Measurements from ENCODE around the gene PLLP.
A peak's percentile ranks its signal among the peaks of the same experiment; 100 is the strongest.
"Not testable (repeated sequence)": the region's sequence is repeated elsewhere in the genome, so short reads cannot be mapped to it uniquely, and the experiment has no call there.

PLLP gene

GRCh38 chr16:57270221-57271062 is 14.0 kb downstream of the PLLP start:
- no peak overlapping the region for H3K4me3 Mint-ChIP-seq
- peaks cover 36% of the 10 kb centered on the region for H3K4me1 Mint-ChIP-seq (ENCODE audit: low read depth)
- no peaks in the 10 kb centered on the region for H3K27me3 Mint-ChIP-seq
- no peak overlapping the region for H3K27ac Mint-ChIP-seq
- no peaks in the 10 kb centered on the region for H3K36me3 Mint-ChIP-seq
- no peaks in the 10 kb centered on the region for H3K9me3 Mint-ChIP-seq (ENCODE audit: low read depth)

- Mint-ChIP-seq H3K27me3 (no peaks in the 10 kb centered on the region), H3K27ac (peak overlapping the region; percentile 46), H3K36me3 (no peaks in the 10 kb centered on the region), H3K9me3 (ENCODE audit: low read depth) (no peaks in the 10 kb centered on the region), H3K4me3 (no peak overlapping the region), H3K4me1 (ENCODE audit: low read depth) (peaks cover 40% of the 10 kb centered on the region)
These were observed 15.4 kb downstream of the PLLP start for GRCh38 chr16:57268804-57269800.

GRCh38 chr16:57267343-57267742 is 17.1 kb downstream of the PLLP start:
- Mint-ChIP-seq H3K4me1 (ENCODE audit: low read depth) (peaks cover 40% of the 10 kb centered on the region), H3K4me3 (peak overlapping the region; percentile 61), H3K27ac (peak overlapping the region; percentile 91)
- not testable (repeated sequence) for H3K9me3 Mint-ChIP-seq (ENCODE audit: low read depth); H3K27me3 Mint-ChIP-seq; H3K36me3 Mint-ChIP-seq

- no peaks in the 10 kb centered on the region for H3K27me3 Mint-ChIP-seq
- H3K27ac Mint-ChIP-seq = peak overlapping the region; percentile 91
- H3K4me1 Mint-ChIP-seq (ENCODE audit: low read depth) = peaks cover 40% of the 10 kb centered on the region
- peak overlapping the region; percentile 61 for H3K4me3 Mint-ChIP-seq
- no peaks in the 10 kb centered on the region for H3K9me3 Mint-ChIP-seq (ENCODE audit: low read depth)
- no peaks in the 10 kb centered on the region for H3K36me3 Mint-ChIP-seq
These were observed 17.8 kb downstream of the PLLP start for GRCh38 chr16:57266531-57267260.

- Mint-ChIP-seq H3K4me3 (peak overlapping the region; percentile 61), H3K9me3 (ENCODE audit: low read depth) (no peaks in the 10 kb centered on the region), H3K27me3 (no peaks in the 10 kb centered on the region), H3K27ac (peak overlapping the region; percentile 91), H3K36me3 (no peaks in the 10 kb centered on the region), H3K4me1 (ENCODE audit: low read depth) (peaks cover 40% of the 10 kb centered on the region)
These were observed 18.5 kb downstream of the PLLP start for GRCh38 chr16:57265850-57266530.

GRCh38 chr16:57264950-57265371 is 19.5 kb downstream of the PLLP start:
- H3K27ac Mint-ChIP-seq = peak overlapping the region; percentile 86
- no peaks in the 10 kb centered on the region for H3K36me3 Mint-ChIP-seq
- H3K9me3 Mint-ChIP-seq (ENCODE audit: low read depth) = no peaks in the 10 kb centered on the region
- H3K4me1 Mint-ChIP-seq (ENCODE audit: low read depth) = peaks cover 49% of the 10 kb centered on the region
- H3K4me3 Mint-ChIP-seq = peak overlapping the region; percentile 19
- no peaks in the 10 kb centered on the region for H3K27me3 Mint-ChIP-seq

GRCh38 chr16:57264381-57264780 is 20.1 kb downstream of the PLLP start:
- Mint-ChIP-seq H3K36me3 (no peaks in the 10 kb centered on the region), H3K27me3 (no peaks in the 10 kb centered on the region), H3K4me1 (ENCODE audit: low read depth) (peaks cover 51% of the 10 kb centered on the region), H3K9me3 (ENCODE audit: low read depth) (no peaks in the 10 kb centered on the region), H3K27ac (no peak overlapping the region), H3K4me3 (no peak overlapping the region)

- no peaks in the 10 kb centered on the region for H3K9me3 Mint-ChIP-seq (ENCODE audit: low read depth)
- peak overlapping the region; percentile 78 for H3K27ac Mint-ChIP-seq
- H3K4me3 Mint-ChIP-seq = no peak overlapping the region
- H3K27me3 Mint-ChIP-seq = no peaks in the 10 kb centered on the region
- peaks cover 47% of the 10 kb centered on the region for H3K4me1 Mint-ChIP-seq (ENCODE audit: low read depth)
- no peaks in the 10 kb centered on the region for H3K36me3 Mint-ChIP-seq
These were observed 20.7 kb downstream of the PLLP start for GRCh38 chr16:57263541-57264351.

GRCh38 chr16:57262841-57263540 is 21.5 kb downstream of the PLLP start:
- Mint-ChIP-seq H3K36me3 (no peaks in the 10 kb centered on the region), H3K4me3 (no peak overlapping the region), H3K4me1 (ENCODE audit: low read depth) (peaks cover 39% of the 10 kb centered on the region), H3K27ac (peak overlapping the region; percentile 78), H3K9me3 (ENCODE audit: low read depth) (no peaks in the 10 kb centered on the region), H3K27me3 (no peaks in the 10 kb centered on the region)

GRCh38 chr16:57261806-57262205 is 22.7 kb downstream of the PLLP start:
- Mint-ChIP-seq H3K27me3 (no peaks in the 10 kb centered on the region), H3K36me3 (no peaks in the 10 kb centered on the region), H3K4me1 (ENCODE audit: low read depth) (peaks cover 29% of the 10 kb centered on the region), H3K9me3 (ENCODE audit: low read depth) (no peaks in the 10 kb centered on the region), H3K27ac (peak overlapping the region; percentile 34), H3K4me3 (no peak overlapping the region)

GRCh38 chr16:57260294-57260929 is 24.1 kb downstream of the PLLP start:
- H3K36me3 Mint-ChIP-seq = no peaks in the 10 kb centered on the region
- peak overlapping the region; percentile 87 for H3K27ac Mint-ChIP-seq

GRCh38 chr16:57258910-57259475 is 25.5 kb downstream of the PLLP start:
- Mint-ChIP-seq H3K27me3 (no peaks in the 10 kb centered on the region), H3K27ac (no peak overlapping the region), H3K36me3 (no peaks in the 10 kb centered on the region), H3K4me1 (ENCODE audit: low read depth) (peaks cover 11% of the 10 kb centered on the region), H3K9me3 (ENCODE audit: low read depth) (no peaks in the 10 kb centered on the region), H3K4me3 (no peak overlapping the region)

More at GRCh38 chr16:57260294-57260929, 24.1 kb downstream of the PLLP start:
- Mint-ChIP-seq H3K4me1 (ENCODE audit: low read depth) (peaks cover 15% of the 10 kb centered on the region), H3K4me3 (peak overlapping the region; percentile 72), H3K27me3 (no peaks in the 10 kb centered on the region), H3K9me3 (ENCODE audit: low read depth) (no peaks in the 10 kb centered on the region)
